NB4 (cell line): ENCODE measurements around the gene CD8B2.

Source experiments
- MYC ChIP-seq: IDR thresholded peaks from 2 replicates; pipeline ENCODE4 v1.6.1; 2011; ENCODE audit warnings: low read depth, low read length
- POLR2A ChIP-seq: IDR thresholded peaks from 2 replicates; pipeline ENCODE4 v1.6.1; 2011; ENCODE audit warnings: mild to moderate bottlenecking; ENCODE audit not compliant: insufficient read length; ENCODE audit errors: extremely low read depth
- TF ChIP-seq, protein P1 (sequence below): IDR thresholded peaks from one replicate; pipeline ENCODE4 v1.5.1; 2012; ENCODE audit warnings: low read depth, low read length
- TF ChIP-seq, protein P2 (sequence below): IDR thresholded peaks from 2 replicates; pipeline ENCODE4 v1.6.1; 2011; ENCODE audit warnings: low read depth, low read length

DNA sequence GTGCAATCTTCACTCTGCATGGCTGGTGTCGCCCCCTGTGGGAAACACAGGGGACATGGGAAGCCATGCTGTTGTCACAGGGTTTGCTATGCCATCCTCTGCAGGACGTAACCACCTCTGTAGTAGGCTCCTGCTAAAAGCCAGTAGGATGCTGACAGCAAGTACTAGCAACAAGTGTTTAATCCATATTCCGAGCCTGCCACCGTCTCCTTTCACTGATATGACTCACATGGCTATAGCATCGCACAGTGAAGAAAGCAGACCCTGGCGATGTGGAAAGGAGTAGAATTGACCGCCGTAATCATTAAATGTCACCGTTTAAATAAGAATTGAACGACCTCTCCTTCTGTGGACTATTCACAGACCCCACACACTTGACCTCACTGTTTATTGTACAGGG, 57.8 kb downstream of the CD8B2 start:
- TF ChIP-seq, protein P1, sequence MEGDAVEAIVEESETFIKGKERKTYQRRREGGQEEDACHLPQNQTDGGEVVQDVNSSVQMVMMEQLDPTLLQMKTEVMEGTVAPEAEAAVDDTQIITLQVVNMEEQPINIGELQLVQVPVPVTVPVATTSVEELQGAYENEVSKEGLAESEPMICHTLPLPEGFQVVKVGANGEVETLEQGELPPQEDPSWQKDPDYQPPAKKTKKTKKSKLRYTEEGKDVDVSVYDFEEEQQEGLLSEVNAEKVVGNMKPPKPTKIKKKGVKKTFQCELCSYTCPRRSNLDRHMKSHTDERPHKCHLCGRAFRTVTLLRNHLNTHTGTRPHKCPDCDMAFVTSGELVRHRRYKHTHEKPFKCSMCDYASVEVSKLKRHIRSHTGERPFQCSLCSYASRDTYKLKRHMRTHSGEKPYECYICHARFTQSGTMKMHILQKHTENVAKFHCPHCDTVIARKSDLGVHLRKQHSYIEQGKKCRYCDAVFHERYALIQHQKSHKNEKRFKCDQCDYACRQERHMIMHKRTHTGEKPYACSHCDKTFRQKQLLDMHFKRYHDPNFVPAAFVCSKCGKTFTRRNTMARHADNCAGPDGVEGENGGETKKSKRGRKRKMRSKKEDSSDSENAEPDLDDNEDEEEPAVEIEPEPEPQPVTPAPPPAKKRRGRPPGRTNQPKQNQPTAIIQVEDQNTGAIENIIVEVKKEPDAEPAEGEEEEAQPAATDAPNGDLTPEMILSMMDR: no peak
- TF ChIP-seq POLR2A (no peak), MYC (no peak)
- TF ChIP-seq, protein P2, sequence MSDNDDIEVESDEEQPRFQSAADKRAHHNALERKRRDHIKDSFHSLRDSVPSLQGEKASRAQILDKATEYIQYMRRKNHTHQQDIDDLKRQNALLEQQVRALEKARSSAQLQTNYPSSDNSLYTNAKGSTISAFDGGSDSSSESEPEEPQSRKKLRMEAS: no peak
